OCI-LY7 (cell line): Measurements from ENCODE around the gene PDAP1.

Experiments
- CTCF ChIP-seq: fragments of 200-600 bp; sonication (generic); conservative IDR thresholded peaks from 2 replicates; pipeline ENCODE4 v1.5.1; 2014; ENCODE audit warnings: mild to moderate bottlenecking, antibody characterized with exemption, low read length, moderate library complexity, mixed read lengths
- EZH2phosphoT487 ChIP-seq: fragments of 200-600 bp; sonication (generic); IDR thresholded peaks from 2 replicates; pipeline ENCODE4 v1.6.1; 2018; ENCODE audit warnings: low read depth, borderline replicate concordance, mild to moderate bottlenecking, mixed run types, antibody characterized with exemption, low read length, moderate library complexity, mixed read lengths

GRCh38 chr7:99420213-99420612 lies 11.8 kb upstream of the PDAP1 start:
- no peak for TF ChIP-seq CTCF
- no peak for TF ChIP-seq EZH2phosphoT487
